ENCODE measurements around the gene NPLOC4.

Gene NPLOC4

DNA sequence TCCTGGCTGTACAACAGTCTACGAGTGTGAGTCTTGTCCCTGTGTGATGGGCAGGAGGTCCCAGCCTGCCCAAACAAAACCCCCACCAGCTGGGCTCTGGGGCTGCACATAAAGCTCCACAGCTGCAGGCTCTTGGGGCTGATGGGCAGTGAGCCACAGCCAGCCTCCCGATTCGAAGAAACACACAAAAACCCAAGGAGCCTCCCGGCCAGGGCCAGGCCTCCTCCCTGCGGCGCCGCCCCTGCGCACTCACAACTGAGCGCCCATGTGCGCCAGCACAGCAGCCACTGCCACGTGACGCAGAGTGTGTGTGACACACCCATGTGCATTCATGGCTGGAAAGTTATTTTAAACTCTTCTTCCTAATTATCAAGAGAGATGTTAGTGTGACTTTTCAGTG is 54.2 kb downstream of the NPLOC4 start:
- H3K9ac ChIP-seq (ENCODE audit: low read depth, low read length): no peak overlapping the region
- H3K4me3 ChIP-seq (ENCODE audit: low read depth, low read length): no peak overlapping the region
- H3K9me3 ChIP-seq (ENCODE audit: control insufficient read depth, insufficient read depth, low read length): no peaks in the 10 kb centered on the region
- no peaks in the 10 kb centered on the region for H3K27me3 ChIP-seq (ENCODE audit: control insufficient read depth, insufficient read depth, low read length)
- H3K4me1 ChIP-seq (ENCODE audit: control insufficient read depth, insufficient read depth, low read length): no peaks in the 10 kb centered on the region
- H3K27ac ChIP-seq (ENCODE audit: low read depth, low read length): no peak overlapping the region
- peaks cover 74% of the 10 kb centered on the region for H3K36me3 ChIP-seq (ENCODE audit: control insufficient read depth, insufficient read depth, low read length)

DNA sequence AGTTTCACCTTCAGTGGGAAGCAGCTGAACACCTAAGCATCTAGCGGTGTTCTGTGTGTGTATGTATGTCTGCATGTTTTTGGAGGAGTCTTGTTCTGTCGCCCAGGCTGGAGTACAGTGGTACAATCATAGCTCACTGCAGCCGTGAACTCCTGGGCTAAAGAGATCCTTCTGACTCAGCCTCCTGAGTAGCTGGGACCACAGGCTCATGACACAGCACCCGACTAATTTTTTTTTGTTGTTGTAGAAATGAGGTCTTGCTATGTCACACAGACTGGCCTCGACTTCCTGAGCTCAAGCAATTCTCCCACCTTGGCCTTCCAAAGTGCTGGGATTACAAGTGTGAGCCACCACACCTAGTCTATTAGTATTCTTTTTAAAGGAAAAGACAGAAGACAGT is 54.6 kb downstream of the NPLOC4 start:
- peaks cover 74% of the 10 kb centered on the region for H3K36me3 ChIP-seq (ENCODE audit: control insufficient read depth, insufficient read depth, low read length)
- H3K27me3 ChIP-seq (ENCODE audit: control insufficient read depth, insufficient read depth, low read length): no peaks in the 10 kb centered on the region
- no peak overlapping the region for H3K4me3 ChIP-seq (ENCODE audit: low read depth, low read length)
- no peaks in the 10 kb centered on the region for H3K9me3 ChIP-seq (ENCODE audit: control insufficient read depth, insufficient read depth, low read length)
- no peak overlapping the region for H3K9ac ChIP-seq (ENCODE audit: low read depth, low read length)
- H3K4me1 ChIP-seq (ENCODE audit: control insufficient read depth, insufficient read depth, low read length): no peaks in the 10 kb centered on the region
- no peak overlapping the region for H3K27ac ChIP-seq (ENCODE audit: low read depth, low read length)

DNA sequence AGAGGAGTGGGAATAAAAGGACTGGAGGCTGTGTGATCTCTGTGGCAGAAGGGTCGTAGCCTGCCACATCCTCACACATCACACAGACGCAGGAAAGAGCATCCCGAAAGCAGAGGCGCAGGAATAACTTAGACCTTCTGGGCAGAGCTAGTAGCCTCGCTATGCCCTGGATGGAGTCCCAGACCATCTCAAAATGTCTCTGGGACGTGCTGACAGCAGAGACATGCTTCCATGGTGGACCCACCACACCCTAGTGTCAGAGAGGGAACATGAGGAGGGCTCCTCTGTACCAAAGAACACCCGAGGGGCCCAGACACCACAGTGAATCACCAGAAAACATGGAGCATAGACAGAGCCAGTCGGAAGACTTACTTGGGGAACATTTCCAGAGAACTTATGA is 55.2 kb downstream of the NPLOC4 start:
- H3K27ac ChIP-seq (ENCODE audit: low read depth, low read length): no peak overlapping the region
- no peak overlapping the region for H3K4me3 ChIP-seq (ENCODE audit: low read depth, low read length)
- H3K4me1 ChIP-seq (ENCODE audit: control insufficient read depth, insufficient read depth, low read length): no peaks in the 10 kb centered on the region
- no peaks in the 10 kb centered on the region for H3K27me3 ChIP-seq (ENCODE audit: control insufficient read depth, insufficient read depth, low read length)
- H3K9me3 ChIP-seq (ENCODE audit: control insufficient read depth, insufficient read depth, low read length): no peaks in the 10 kb centered on the region
- H3K36me3 ChIP-seq (ENCODE audit: control insufficient read depth, insufficient read depth, low read length): peaks cover 72% of the 10 kb centered on the region
- no peak overlapping the region for H3K9ac ChIP-seq (ENCODE audit: low read depth, low read length)

DNA sequence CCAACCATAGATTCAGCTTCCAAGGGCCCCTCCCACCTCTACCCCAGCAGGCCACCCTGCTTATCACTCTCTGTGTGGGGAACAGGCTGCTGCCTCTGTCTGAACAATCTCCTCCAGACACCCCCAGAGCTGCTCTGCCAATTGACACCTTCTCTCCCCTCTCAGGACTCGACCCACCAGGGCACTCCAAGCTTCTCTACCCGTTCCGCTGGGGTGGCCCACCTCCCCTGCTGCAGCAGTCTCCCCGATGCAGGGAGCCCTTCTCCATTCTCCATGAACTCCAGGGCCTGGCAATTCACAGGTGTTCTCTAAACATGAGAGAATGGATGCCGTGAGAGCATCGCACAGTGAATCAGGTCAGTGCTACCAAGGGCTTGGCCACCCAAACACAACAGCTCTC is 56.4 kb downstream of the NPLOC4 start:
- Histone ChIP-seq H3K27me3 (ENCODE audit: control insufficient read depth, insufficient read depth, low read length) (no peaks in the 10 kb centered on the region), H3K27ac (ENCODE audit: low read depth, low read length) (no peak overlapping the region), H3K36me3 (ENCODE audit: control insufficient read depth, insufficient read depth, low read length) (peaks cover 72% of the 10 kb centered on the region), H3K4me1 (ENCODE audit: control insufficient read depth, insufficient read depth, low read length) (no peaks in the 10 kb centered on the region), H3K9ac (ENCODE audit: low read depth, low read length) (no peak overlapping the region), H3K9me3 (ENCODE audit: control insufficient read depth, insufficient read depth, low read length) (no peaks in the 10 kb centered on the region), H3K4me3 (ENCODE audit: low read depth, low read length) (no peak overlapping the region)

DNA sequence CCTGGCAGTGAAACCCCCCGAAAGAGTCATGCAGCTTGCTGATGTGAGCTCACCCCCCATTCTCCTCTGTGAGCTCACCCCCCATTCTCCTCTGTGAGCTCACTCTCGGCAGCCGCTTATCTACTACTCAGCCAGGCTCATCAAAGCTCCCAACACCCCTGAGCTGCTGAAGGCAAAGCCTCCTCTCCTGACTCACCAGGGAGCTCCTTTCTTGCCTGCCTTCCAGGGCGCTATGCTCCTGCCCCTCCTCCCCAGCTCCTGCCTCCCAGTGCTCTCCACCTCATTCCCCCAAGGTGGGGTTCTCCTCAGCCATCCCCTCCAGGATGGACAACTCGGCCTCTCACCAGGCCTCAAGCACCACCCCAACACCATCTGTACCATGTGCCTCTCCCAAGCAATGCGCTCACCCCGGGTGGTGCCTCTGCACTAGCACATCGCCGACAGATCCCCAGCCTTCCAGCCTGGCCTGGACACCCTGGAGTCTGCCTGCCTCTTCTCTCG is 57.0 kb downstream of the NPLOC4 start:
- Histone ChIP-seq H3K4me3 (ENCODE audit: low read depth, low read length) (no peak overlapping the region), H3K4me1 (ENCODE audit: control insufficient read depth, insufficient read depth, low read length) (no peaks in the 10 kb centered on the region), H3K9ac (ENCODE audit: low read depth, low read length) (no peak overlapping the region), H3K36me3 (ENCODE audit: control insufficient read depth, insufficient read depth, low read length) (peaks cover 69% of the 10 kb centered on the region), H3K9me3 (ENCODE audit: control insufficient read depth, insufficient read depth, low read length) (no peaks in the 10 kb centered on the region), H3K27me3 (ENCODE audit: control insufficient read depth, insufficient read depth, low read length) (no peaks in the 10 kb centered on the region), H3K27ac (ENCODE audit: low read depth, low read length) (no peak overlapping the region)

DNA sequence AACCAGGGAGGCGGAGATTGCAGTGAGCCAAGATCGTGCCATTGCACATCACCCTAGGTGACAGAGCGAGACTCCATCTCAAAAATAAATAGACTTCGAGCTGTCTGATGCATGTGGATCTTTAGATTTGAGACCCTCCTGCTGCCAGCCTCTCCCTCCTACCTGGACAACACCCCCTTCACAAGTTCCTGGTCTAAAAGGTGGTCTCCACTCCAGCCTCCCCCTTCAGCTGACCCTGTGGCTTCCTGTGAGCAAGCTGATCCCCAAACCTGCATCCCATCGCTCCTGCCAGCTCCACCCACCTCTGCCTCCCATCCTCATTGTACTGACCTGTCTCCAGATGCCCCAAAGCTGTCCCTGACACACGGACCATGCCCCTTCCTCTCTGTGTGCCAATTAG is 57.6 kb downstream of the NPLOC4 start:
- Histone ChIP-seq H3K27ac (ENCODE audit: low read depth, low read length) (no peak overlapping the region), H3K4me3 (ENCODE audit: low read depth, low read length) (no peak overlapping the region), H3K27me3 (ENCODE audit: control insufficient read depth, insufficient read depth, low read length) (no peaks in the 10 kb centered on the region), H3K9me3 (ENCODE audit: control insufficient read depth, insufficient read depth, low read length) (no peaks in the 10 kb centered on the region), H3K4me1 (ENCODE audit: control insufficient read depth, insufficient read depth, low read length) (no peaks in the 10 kb centered on the region), H3K36me3 (ENCODE audit: control insufficient read depth, insufficient read depth, low read length) (peaks cover 71% of the 10 kb centered on the region), H3K9ac (ENCODE audit: low read depth, low read length) (no peak overlapping the region)

DNA sequence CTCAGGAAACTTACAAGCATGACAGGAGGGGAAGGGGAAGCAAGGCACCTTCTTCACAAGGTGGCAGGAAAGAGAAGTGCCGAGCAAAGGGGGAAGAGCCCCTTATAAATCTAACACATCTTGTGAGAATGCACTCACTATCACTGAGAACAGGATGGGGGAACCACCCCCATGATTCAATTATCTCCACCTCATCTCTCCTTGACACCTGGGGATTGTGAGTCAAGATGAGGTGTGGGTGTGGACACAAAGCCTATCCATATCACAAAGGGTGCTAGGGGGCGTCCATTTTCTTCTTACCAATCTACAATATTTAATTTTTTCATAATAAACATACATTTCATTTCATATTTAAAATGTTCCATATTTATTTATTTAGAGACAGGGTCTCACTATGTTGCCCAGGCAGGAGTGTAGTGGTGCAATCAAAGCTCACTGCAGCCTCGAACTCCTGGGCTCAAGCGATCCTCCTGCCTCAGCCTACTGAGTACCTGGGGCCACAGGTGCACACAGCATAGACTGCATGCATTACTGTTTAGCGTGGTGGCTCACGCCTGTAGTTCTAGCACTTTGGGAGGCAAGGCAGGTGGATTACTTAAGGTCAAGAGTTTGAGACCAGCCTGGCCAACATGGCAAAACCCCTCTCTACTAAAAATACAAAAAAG is 58.2 kb downstream of the NPLOC4 start:
- no peaks in the 10 kb centered on the region for H3K27me3 ChIP-seq (ENCODE audit: control insufficient read depth, insufficient read depth, low read length)
- H3K36me3 ChIP-seq (ENCODE audit: control insufficient read depth, insufficient read depth, low read length): peaks cover 71% of the 10 kb centered on the region
- no peaks in the 10 kb centered on the region for H3K4me1 ChIP-seq (ENCODE audit: control insufficient read depth, insufficient read depth, low read length)
- H3K27ac ChIP-seq (ENCODE audit: low read depth, low read length): no peak overlapping the region
- H3K9me3 ChIP-seq (ENCODE audit: control insufficient read depth, insufficient read depth, low read length): no peaks in the 10 kb centered on the region
- H3K4me3 ChIP-seq (ENCODE audit: low read depth, low read length): no peak overlapping the region
- H3K9ac ChIP-seq (ENCODE audit: low read depth, low read length): no peak overlapping the region

DNA sequence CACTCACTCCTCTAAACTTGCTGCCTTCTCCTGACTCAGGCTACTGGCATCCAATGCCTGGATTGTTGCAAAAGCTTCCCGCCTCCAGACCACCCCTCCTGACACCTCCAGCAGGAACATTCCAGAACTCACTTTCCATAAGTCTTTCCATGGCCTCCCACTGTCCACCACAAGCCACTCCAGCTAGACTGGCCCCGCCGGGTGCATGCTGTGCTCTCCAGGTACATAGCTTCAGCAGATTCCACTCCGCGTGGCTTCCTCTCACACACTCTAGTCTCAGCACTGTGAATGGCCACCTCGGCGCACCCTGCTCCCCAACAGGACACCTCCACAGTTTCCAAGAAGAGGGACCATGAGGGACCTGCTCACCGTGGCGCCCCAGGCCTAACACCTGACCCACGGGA is 58.9 kb downstream of the NPLOC4 start:
- no peaks in the 10 kb centered on the region for H3K9me3 ChIP-seq (ENCODE audit: control insufficient read depth, insufficient read depth, low read length)
- peaks cover 69% of the 10 kb centered on the region for H3K36me3 ChIP-seq (ENCODE audit: control insufficient read depth, insufficient read depth, low read length)
- no peaks in the 10 kb centered on the region for H3K4me1 ChIP-seq (ENCODE audit: control insufficient read depth, insufficient read depth, low read length)
- no peak overlapping the region for H3K4me3 ChIP-seq (ENCODE audit: low read depth, low read length)
- H3K27me3 ChIP-seq (ENCODE audit: control insufficient read depth, insufficient read depth, low read length): no peaks in the 10 kb centered on the region
- no peak overlapping the region for H3K9ac ChIP-seq (ENCODE audit: low read depth, low read length)
- H3K27ac ChIP-seq (ENCODE audit: low read depth, low read length): no peak overlapping the region

DNA sequence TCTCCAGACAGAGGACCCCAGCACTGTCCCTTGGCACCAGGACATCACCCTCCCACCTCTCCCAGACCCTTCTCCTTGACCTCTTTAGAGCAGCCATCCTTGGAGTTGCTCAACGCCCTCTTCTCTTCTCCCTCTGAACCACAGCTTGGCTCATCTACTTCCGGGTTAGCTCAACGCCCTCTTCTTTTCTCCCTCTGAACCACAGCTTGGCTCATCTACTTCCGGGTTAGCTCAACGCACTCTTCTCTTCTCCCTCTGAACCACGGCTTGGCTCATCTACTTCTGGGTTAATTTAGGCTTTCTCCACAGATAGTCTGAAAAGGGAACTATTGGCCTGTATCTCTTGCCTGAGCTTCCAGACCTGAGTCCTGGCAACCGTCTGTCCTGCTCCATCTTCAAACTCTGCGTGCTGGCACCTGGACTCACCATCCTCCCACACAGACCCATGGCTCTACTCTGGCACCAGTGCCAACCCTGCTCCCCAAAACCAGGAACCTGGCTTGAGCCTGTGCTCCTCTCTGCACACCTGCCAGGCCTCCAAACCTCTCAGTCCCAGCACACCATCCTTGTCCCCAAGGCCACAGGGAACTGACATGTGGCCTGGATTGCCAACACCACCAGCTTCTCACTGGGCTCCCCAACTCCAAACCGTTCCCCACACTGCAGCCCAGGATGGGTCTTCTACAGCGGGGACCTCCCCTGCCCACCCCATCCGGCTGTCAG is 59.5 kb downstream of the NPLOC4 start:
- H3K9ac ChIP-seq (ENCODE audit: low read depth, low read length): no peak overlapping the region
- H3K27me3 ChIP-seq (ENCODE audit: control insufficient read depth, insufficient read depth, low read length): no peaks in the 10 kb centered on the region
- H3K4me3 ChIP-seq (ENCODE audit: low read depth, low read length): no peak overlapping the region
- H3K9me3 ChIP-seq (ENCODE audit: control insufficient read depth, insufficient read depth, low read length): no peaks in the 10 kb centered on the region
- H3K36me3 ChIP-seq (ENCODE audit: control insufficient read depth, insufficient read depth, low read length): peaks cover 67% of the 10 kb centered on the region
- H3K4me1 ChIP-seq (ENCODE audit: control insufficient read depth, insufficient read depth, low read length): no peaks in the 10 kb centered on the region
- no peak overlapping the region for H3K27ac ChIP-seq (ENCODE audit: low read depth, low read length)

DNA sequence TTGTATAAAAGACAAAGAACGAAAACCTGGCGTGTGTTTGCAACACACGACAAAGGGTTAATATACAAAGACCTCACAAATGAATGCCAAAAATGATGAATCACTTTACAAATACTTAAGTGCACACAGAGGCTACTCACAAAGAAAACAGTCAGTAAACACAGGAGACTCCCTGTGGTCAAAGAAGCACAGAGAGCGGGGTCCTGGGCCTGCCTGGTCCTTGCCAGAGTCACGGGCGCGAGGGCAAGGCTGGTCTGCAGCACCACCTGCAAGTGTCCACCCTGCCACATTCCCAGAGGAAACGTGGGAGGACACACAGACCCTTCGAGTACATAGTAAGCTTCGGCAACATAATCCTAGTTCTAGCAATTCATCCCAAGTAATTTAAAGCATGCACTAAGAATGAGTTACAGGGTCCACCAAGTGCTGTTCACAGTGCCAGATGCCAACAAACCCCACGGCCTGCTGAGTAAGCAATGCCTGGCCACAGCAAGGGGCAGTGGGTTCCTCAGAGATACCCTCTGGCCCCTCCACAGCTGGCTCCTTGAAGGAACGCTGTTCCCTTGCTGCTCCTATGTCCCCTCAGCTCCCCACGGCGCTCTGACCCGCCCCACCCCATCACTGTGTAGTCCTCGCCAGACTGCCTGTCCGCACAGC is 60.2 kb downstream of the NPLOC4 start:
- Histone ChIP-seq H3K4me1 (ENCODE audit: control insufficient read depth, insufficient read depth, low read length) (no peaks in the 10 kb centered on the region), H3K27ac (ENCODE audit: low read depth, low read length) (no peak overlapping the region), H3K9me3 (ENCODE audit: control insufficient read depth, insufficient read depth, low read length) (no peaks in the 10 kb centered on the region), H3K27me3 (ENCODE audit: control insufficient read depth, insufficient read depth, low read length) (no peaks in the 10 kb centered on the region), H3K4me3 (ENCODE audit: low read depth, low read length) (no peak overlapping the region), H3K36me3 (ENCODE audit: control insufficient read depth, insufficient read depth, low read length) (peaks cover 64% of the 10 kb centered on the region), H3K9ac (ENCODE audit: low read depth, low read length) (no peak overlapping the region)

DNA sequence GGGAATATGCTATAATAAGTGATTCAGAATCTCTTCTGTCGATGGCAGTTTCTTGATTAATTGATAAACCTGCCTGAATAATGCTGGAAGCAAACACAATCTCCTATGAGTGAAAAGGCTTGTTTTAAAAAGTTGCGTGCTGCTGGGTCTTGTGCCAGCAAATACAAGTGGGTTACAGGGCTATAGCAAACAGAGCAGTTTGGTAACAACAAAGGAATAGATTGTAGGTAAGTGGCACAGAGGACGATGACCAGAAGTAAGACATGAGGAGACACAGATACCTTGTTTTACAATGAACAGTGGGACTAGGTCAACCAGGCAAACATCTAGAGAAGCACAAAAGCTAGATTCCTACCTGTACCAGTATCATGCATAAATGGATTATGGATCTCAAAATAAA is 61.1 kb downstream of the NPLOC4 start:
- no peaks in the 10 kb centered on the region for H3K27me3 ChIP-seq (ENCODE audit: control insufficient read depth, insufficient read depth, low read length)
- peaks cover 68% of the 10 kb centered on the region for H3K36me3 ChIP-seq (ENCODE audit: control insufficient read depth, insufficient read depth, low read length)
- H3K4me1 ChIP-seq (ENCODE audit: control insufficient read depth, insufficient read depth, low read length): no peaks in the 10 kb centered on the region
- no peaks in the 10 kb centered on the region for H3K9me3 ChIP-seq (ENCODE audit: control insufficient read depth, insufficient read depth, low read length)
- no peak overlapping the region for H3K9ac ChIP-seq (ENCODE audit: low read depth, low read length)
- H3K27ac ChIP-seq (ENCODE audit: low read depth, low read length): no peak overlapping the region
- H3K4me3 ChIP-seq (ENCODE audit: low read depth, low read length): no peak overlapping the region
